Neural progenitor cell (in vitro differentiated cells): ENCODE data around the gene SLC49A4.

Source experiments
- EZH2 ChIP-seq: fragments of 200-600 bp; sonication (generic); IDR thresholded peaks from 2 replicates; pipeline ENCODE4 v1.6.1; 2017; ENCODE audit warnings: antibody characterized with exemption, mild to moderate bottlenecking, moderate library complexity
- TF ChIP-seq, protein P1 (sequence below): fragments of 200-600 bp; sonication (generic); IDR thresholded peaks from 2 replicates; pipeline ENCODE4 v1.5.1; 2017; ENCODE audit warnings: antibody characterized with exemption, mild to moderate bottlenecking

- TF ChIP-seq, protein P1, sequence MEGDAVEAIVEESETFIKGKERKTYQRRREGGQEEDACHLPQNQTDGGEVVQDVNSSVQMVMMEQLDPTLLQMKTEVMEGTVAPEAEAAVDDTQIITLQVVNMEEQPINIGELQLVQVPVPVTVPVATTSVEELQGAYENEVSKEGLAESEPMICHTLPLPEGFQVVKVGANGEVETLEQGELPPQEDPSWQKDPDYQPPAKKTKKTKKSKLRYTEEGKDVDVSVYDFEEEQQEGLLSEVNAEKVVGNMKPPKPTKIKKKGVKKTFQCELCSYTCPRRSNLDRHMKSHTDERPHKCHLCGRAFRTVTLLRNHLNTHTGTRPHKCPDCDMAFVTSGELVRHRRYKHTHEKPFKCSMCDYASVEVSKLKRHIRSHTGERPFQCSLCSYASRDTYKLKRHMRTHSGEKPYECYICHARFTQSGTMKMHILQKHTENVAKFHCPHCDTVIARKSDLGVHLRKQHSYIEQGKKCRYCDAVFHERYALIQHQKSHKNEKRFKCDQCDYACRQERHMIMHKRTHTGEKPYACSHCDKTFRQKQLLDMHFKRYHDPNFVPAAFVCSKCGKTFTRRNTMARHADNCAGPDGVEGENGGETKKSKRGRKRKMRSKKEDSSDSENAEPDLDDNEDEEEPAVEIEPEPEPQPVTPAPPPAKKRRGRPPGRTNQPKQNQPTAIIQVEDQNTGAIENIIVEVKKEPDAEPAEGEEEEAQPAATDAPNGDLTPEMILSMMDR, result no peak
- no peak for TF ChIP-seq EZH2
Measured at GRCh38 chr3:122925756-122926155, 130.9 kb downstream of the SLC49A4 start.
